Liver (tissue), 9 donors: ENCODE results near the gene DOC2B. TPM values are rescaled to one million over a fixed set of nuclear protein-coding genes. Genes with fewer than 3 reads are reported as not detected.

Experiments used
- DNase-seq: peaks from one replicate; pipeline ENCODE4 v3.0.0-alpha.2; 2017; ENCODE audit warnings: low spot score
- H3K27ac ChIP-seq, 2 donors: one replicate each; pipeline ENCODE4 v1.7.0; 2013; ENCODE audit warnings: inconsistent platforms in 2 of 2, low read length in 2 of 2, control low read depth in 1 of 2, low read depth in 1 of 2, mild to moderate bottlenecking in 1 of 2
- H3K27me3 ChIP-seq, 4 donors: one replicate each; pipeline versions ENCODE4 v1.6.1 to v1.7.0; 2013; ENCODE audit warnings: low read length in 3 of 4, inconsistent platforms in 1 of 4, mild to moderate bottlenecking in 1 of 4, moderate library complexity in 1 of 4; ENCODE audit not compliant: control insufficient read depth in 4 of 4, insufficient read depth in 4 of 4
- H3K36me3 ChIP-seq, 4 donors: one replicate each; pipeline versions ENCODE4 v1.6.1 to v1.7.0; 2013; ENCODE audit warnings: low read length in 3 of 4, mild to moderate bottlenecking in 3 of 4, low read depth in 1 of 4, moderate library complexity in 1 of 4; ENCODE audit not compliant: control insufficient read depth in 4 of 4, insufficient read depth in 3 of 4
- H3K4me1 ChIP-seq, 4 donors: one replicate each; pipeline versions ENCODE4 v1.6.1 to v1.7.0; 2013; ENCODE audit warnings: low read length in 3 of 4, mild to moderate bottlenecking in 3 of 4, moderate library complexity in 1 of 4; ENCODE audit not compliant: control insufficient read depth in 4 of 4, insufficient read depth in 4 of 4
- H3K4me3 ChIP-seq, 3 donors: one replicate each; pipeline versions ENCODE4 v1.6.1 to v1.7.0; 2013; ENCODE audit warnings: low read length in 3 of 3, control low read depth in 1 of 3, low read depth in 1 of 3, mild to moderate bottlenecking in 1 of 3
- H3K9ac ChIP-seq, 2 donors: one replicate each; pipeline ENCODE4 v1.7.0; 2013; ENCODE audit warnings: low read length in 2 of 2, mild to moderate bottlenecking in 2 of 2, moderate library complexity in 2 of 2, control low read depth in 1 of 2, low read depth in 1 of 2
- H3K9me3 ChIP-seq, 4 donors: one replicate each; pipeline versions ENCODE4 v1.6.1 to v1.7.0; 2013; ENCODE audit warnings: low read length in 3 of 4; ENCODE audit not compliant: control insufficient read depth in 4 of 4
- ATF3 ChIP-seq: IDR thresholded peaks from 2 replicates; pipeline ENCODE4 v1.6.1; 2016; ENCODE audit warnings: antibody characterized with exemption
- CTCF ChIP-seq: fragments of 150-350 bp; IDR thresholded peaks from 2 replicates; pipeline ENCODE4 v1.5.1; 2017; ENCODE audit warnings: improper control_type of control experiment, low read depth, low read length; ENCODE audit not compliant: missing input control
- EGR1 ChIP-seq, 2 donors: IDR thresholded peaks; 2 replicates each; pipeline ENCODE4 v1.6.1; 2016 to 2018; ENCODE audit warnings: antibody characterized with exemption in 2 of 2, low read depth in 2 of 2
- FOXA1 ChIP-seq: IDR thresholded peaks from 2 replicates; pipeline ENCODE4 v1.6.1; 2016; ENCODE audit warnings: antibody characterized with exemption
- FOXA2 ChIP-seq: IDR thresholded peaks from 2 replicates; pipeline ENCODE4 v1.6.1; 2016; ENCODE audit warnings: antibody characterized with exemption
- GABPA ChIP-seq, 2 donors: IDR thresholded peaks in 1 of 2; conservative IDR thresholded peaks in 1 of 2; 2 replicates each; pipeline ENCODE4 v1.6.1; 2016; ENCODE audit warnings: antibody characterized with exemption in 2 of 2, mild to moderate bottlenecking in 1 of 2, moderate library complexity in 1 of 2
- HNF4A ChIP-seq, 2 donors: conservative IDR thresholded peaks; 2 replicates each; pipeline ENCODE4 v1.6.1; 2016; ENCODE audit warnings: antibody characterized with exemption in 2 of 2, mild to moderate bottlenecking in 2 of 2
- HNF4G ChIP-seq: IDR thresholded peaks from 2 replicates; pipeline ENCODE4 v1.6.1; 2016; ENCODE audit warnings: antibody characterized with exemption
- JUND ChIP-seq, 2 donors: IDR thresholded peaks; 2 replicates each; pipeline ENCODE4 v1.6.1; 2016; ENCODE audit warnings: antibody characterized with exemption in 2 of 2
- MAX ChIP-seq: IDR thresholded peaks from 2 replicates; pipeline ENCODE4 v1.6.1; 2016; ENCODE audit warnings: antibody characterized with exemption
- NR2F2 ChIP-seq: IDR thresholded peaks from 2 replicates; pipeline ENCODE4 v1.6.1; 2016; ENCODE audit warnings: antibody characterized with exemption
- RAD21 ChIP-seq, 2 donors: IDR thresholded peaks; 2 replicates each; pipeline ENCODE4 v1.6.1; 2016; ENCODE audit warnings: antibody characterized with exemption in 2 of 2, mild to moderate bottlenecking in 2 of 2
- REST ChIP-seq: IDR thresholded peaks from 2 replicates; pipeline ENCODE4 v1.6.1; 2016; ENCODE audit warnings: antibody characterized with exemption, mild to moderate bottlenecking
- RXRA ChIP-seq, 2 donors: IDR thresholded peaks; 2 replicates each; pipeline ENCODE4 v1.6.1; 2017 to 2018; ENCODE audit warnings: antibody characterized with exemption in 2 of 2, mild to moderate bottlenecking in 1 of 2
- SP1 ChIP-seq: IDR thresholded peaks from 2 replicates; pipeline ENCODE4 v1.6.1; 2018; ENCODE audit warnings: antibody characterized with exemption, mild to moderate bottlenecking
- TAF1 ChIP-seq: conservative IDR thresholded peaks from 2 replicates; pipeline ENCODE4 v1.6.1; 2016; ENCODE audit warnings: antibody characterized with exemption, mild to moderate bottlenecking
- YY1 ChIP-seq: IDR thresholded peaks from 2 replicates; pipeline ENCODE4 v1.6.1; 2016; ENCODE audit warnings: antibody characterized with exemption, mild to moderate bottlenecking
- ZBTB33 ChIP-seq: IDR thresholded peaks from 2 replicates; pipeline ENCODE4 v1.6.1; 2016; ENCODE audit warnings: antibody characterized with exemption
- WGBS: extraction: QIAGEN DNeasy Blood & Tissue Kit; methylation state at CpG from one replicate; pipeline ENCODE4 v1.1.7; 2013; 5-methylcytosine and 5-hydroxymethylcytosine counted together
- polyA plus RNA-seq, 2 donors: library from polyadenylated mRNA; stranded (reverse) in 1 of 2; unstranded in 1 of 2; fragments of 200-250 nt in 1 of 2; fragments of >200 nt in 1 of 2; fragmentation: Nextera tagmentation in 1 of 2; extraction: Ambion mirVana in 1 of 2; gene quantifications; one replicate each; pipeline versions ENCODE4 v1.2.1 to v1.2.3, GENCODE V29; 2013 to 2015
- total RNA-seq, 2 donors: library from RNA; depleted of rRNA; stranded (reverse); fragments of >200 nt; gene quantifications; one replicate each; pipeline ENCODE4 v1.2.3, GENCODE V29; 2014
- donor health status: healthy.
- donor health status: healthy.
- donor health status: healthy.
- donor health status: healthy.
- donor health status: healthy.

Gene DOC2B
- total and polyA plus RNA-seq, 4 donors, result 0.08 to 1.0 (median 0.61) TPM

- TF ChIP-seq GABPA (IDR thresholded peaks at IDR 0.05 in 1 of 2, conservative IDR thresholded peaks at IDR 0.05 in 1 of 2), result no peak
- no peak for TF ChIP-seq HNF4G
- no peak for TF ChIP-seq FOXA2
- TF ChIP-seq TAF1, result no peak
- TF ChIP-seq ATF3, result no peak
- TF ChIP-seq HNF4A (conservative IDR thresholded peaks at IDR 0.05), result no peak
- TF ChIP-seq REST, result no peak
- no peak for TF ChIP-seq YY1
- no peak for TF ChIP-seq NR2F2
- TF ChIP-seq ZBTB33, result no peak
- H3K4me3 ChIP-seq, result no peak overlapping the region
- WGBS, result 92% methylated on average over 7 of the region's 7 CpGs
- H3K9me3 ChIP-seq, result no peaks in the 10 kb centered on the region
- no peak overlapping the region for H3K9ac ChIP-seq
- no peaks in the 10 kb centered on the region for H3K27me3 ChIP-seq
- DNase-seq, result no peak
- H3K27ac ChIP-seq, result no peak overlapping the region
- peaks cover 11 to 29% (median 20%) of the 10 kb centered on the region in 4 donors for H3K4me1 ChIP-seq
- H3K36me3 ChIP-seq, result no peaks in the 10 kb centered on the region
Observed at GRCh38 chr17:230395-230770, 48.9 kb upstream of the DOC2B start.

GRCh38 chr17:229709-230394, 48.4 kb upstream of the DOC2B start:
- H3K4me1 ChIP-seq, result peaks cover 11 to 25% (median 18%) of the 10 kb centered on the region in 4 donors
- H3K9ac ChIP-seq, result no peak overlapping the region
- no peak for DNase-seq
- H3K27me3 ChIP-seq, result no peaks in the 10 kb centered on the region
- 92% methylated on average over 15 of the region's 15 CpGs for WGBS
- H3K9me3 ChIP-seq, result no peaks in the 10 kb centered on the region
- H3K4me3 ChIP-seq, result no peak overlapping the region
- no peaks in the 10 kb centered on the region for H3K36me3 ChIP-seq
- H3K27ac ChIP-seq, result no peak overlapping the region
- no peak for TF ChIP-seq EGR1 (IDR thresholded peaks at IDR 0.05; ENCODE audit: low read depth in 2 of 2)
- TF ChIP-seq YY1, result no peak
- TF ChIP-seq TAF1, result no peak
- TF ChIP-seq RXRA (IDR thresholded peaks at IDR 0.05), result no peak
- no peak for TF ChIP-seq JUND (IDR thresholded peaks at IDR 0.05)
- TF ChIP-seq REST, result no peak
- no peak for TF ChIP-seq SP1
- no peak for TF ChIP-seq ZBTB33
- TF ChIP-seq RAD21 (IDR thresholded peaks at IDR 0.05), result no peak
- TF ChIP-seq FOXA2, result no peak
- no peak for TF ChIP-seq HNF4A (conservative IDR thresholded peaks at IDR 0.05)
- TF ChIP-seq MAX, result no peak
- no peak for TF ChIP-seq GABPA (IDR thresholded peaks at IDR 0.05 in 1 of 2, conservative IDR thresholded peaks at IDR 0.05 in 1 of 2)
- no peak for TF ChIP-seq FOXA1
- TF ChIP-seq NR2F2, result no peak
- TF ChIP-seq CTCF, result no peak
- TF ChIP-seq HNF4G, result no peak
